ENCODE data around the gene SLC35F1. TPM values are rescaled to one million over a fixed set of nuclear protein-coding genes. Genes with fewer than 3 reads are reported as not detected.

SLC35F1 gene
- total RNA-seq, 1 experiment from 2014 or later = 4.3 TPM

- no peak overlapping the region for H3K27ac ChIP-seq (ENCODE audit: insufficient read length, low read depth, low read length)
These were observed 311.1 kb downstream of the SLC35F1 start for GRCh38 chr6:118218156-118218555.

More at GRCh38 chr6:118218156-118218555, 311.1 kb downstream of the SLC35F1 start:
- no peak overlapping the region for H3K23ac ChIP-seq (ENCODE audit: insufficient read length, low read depth, low read length)
- H3K4me1 ChIP-seq (ENCODE audit: insufficient read depth, low read length) = no peaks in the 10 kb centered on the region
- H3K27me3 Mint-ChIP-seq (ENCODE audit: low read depth) = no peaks in the 10 kb centered on the region
- no peak for DNase-seq
- H2AFZ ChIP-seq (ENCODE audit: low read length) = no peak overlapping the region
- H4K8ac ChIP-seq (replicated peaks; ENCODE audit: insufficient read length, low read depth, low read length) = no peak overlapping the region
- H4K20me1 ChIP-seq (ENCODE audit: control insufficient read depth, insufficient read depth, insufficient read length) = no peaks in the 10 kb centered on the region
- no peaks in the 10 kb centered on the region for H3K27me3 ChIP-seq (ENCODE audit: insufficient read depth, low read length)
- H3K27ac Mint-ChIP-seq = no peak overlapping the region
- no peaks in the 10 kb centered on the region for H3K9me3 ChIP-seq (ENCODE audit: control insufficient read depth, low read depth, low read length)
- no CpG with 5 or more reads among the region's 2 CpGs for WGBS (ENCODE audit: extremely low coverage, insufficient read length, low lambda C conversion rate)
- H3K23me2 ChIP-seq (ENCODE audit: insufficient read length, low read depth, low read length, poor library complexity, severe bottlenecking) = no peaks in the 10 kb centered on the region
- H2AK5ac ChIP-seq (ENCODE audit: insufficient read length, low read length) = no peak overlapping the region
- no peak overlapping the region for H3K18ac ChIP-seq (ENCODE audit: insufficient read length, low read depth, low read length)
- H4K5ac ChIP-seq (ENCODE audit: insufficient read length, low read depth, low read length) = no peak overlapping the region
- H3K4ac ChIP-seq (ENCODE audit: low read depth, low read length) = no peak overlapping the region
- no peaks in the 10 kb centered on the region for H3K79me2 ChIP-seq (ENCODE audit: insufficient read depth, low read length)
- H3T11ph ChIP-seq (ENCODE audit: low read length) = no peak overlapping the region
- H2BK5ac ChIP-seq (ENCODE audit: insufficient read length, low read length) = no peak overlapping the region
- H2BK15ac ChIP-seq (ENCODE audit: low read depth, low read length) = no peak overlapping the region
- no peak overlapping the region for H3K56ac ChIP-seq (ENCODE audit: insufficient read length, low read depth, low read length)
- H3K79me1 ChIP-seq (ENCODE audit: insufficient read depth, low read depth, low read length, poor library complexity, severe bottlenecking) = no peaks in the 10 kb centered on the region
- no peak overlapping the region for H2BK12ac ChIP-seq (ENCODE audit: insufficient read length, low read depth, low read length)
- no peaks in the 10 kb centered on the region; a peak in 2 of 7 replicates for H3K36me3 Mint-ChIP-seq (ENCODE audit: insufficient read depth in 1 of 3, low read depth in 3 of 3)
- no peak for TF ChIP-seq CTCF (conservative IDR thresholded peaks at IDR 0.05)
- no peak overlapping the region for H3K14ac ChIP-seq (ENCODE audit: insufficient read depth, low read length)
- no peak overlapping the region for H2BK20ac ChIP-seq (ENCODE audit: low read depth, low read length, poor library complexity, severe bottlenecking)
- no peak overlapping the region for H4K91ac ChIP-seq (ENCODE audit: insufficient read length, low read depth, low read length)
- no peak overlapping the region for H3K9ac ChIP-seq (ENCODE audit: extremely low read depth, insufficient read length, low read length)
- no peak overlapping the region for H3K4me3 Mint-ChIP-seq
- H3K4me2 ChIP-seq (ENCODE audit: insufficient read depth, insufficient read length, low read length) = no peak overlapping the region
- peaks cover 2 to 5% of the 10 kb centered on the region in 2 experiments; a peak in 2 of 4 replicates for H3K4me1 Mint-ChIP-seq
- no peak overlapping the region for H2BK120ac ChIP-seq (ENCODE audit: low read depth, low read length, poor library complexity, severe bottlenecking)
- H3K9me3 Mint-ChIP-seq = no peaks in the 10 kb centered on the region; a peak in 1 of 5 replicates
